ENCODE data around the gene GAL3ST2. TPM values are rescaled to one million over a fixed set of nuclear protein-coding genes. Genes with fewer than 3 reads are reported as not detected.

GAL3ST2 gene
- total and polyA plus RNA-seq, 4 donors: 0.03 to 0.33 (median 0.23) TPM; not detected in 1

GRCh38 chr2:241796610-241797138 is 20.1 kb downstream of the GAL3ST2 start:
- no peak for DNase-seq (ENCODE audit: low spot score)
- H3K4me3 ChIP-seq (ENCODE audit: low read depth in 1 of 3, low read length in 3 of 3): no peak overlapping the region
- no peaks in the 10 kb centered on the region for H3K9me3 ChIP-seq (ENCODE audit: control insufficient read depth in 4 of 4, low read length in 3 of 4)
- H3K36me3 ChIP-seq (ENCODE audit: control insufficient read depth in 4 of 4, insufficient read depth in 3 of 4, low read depth in 1 of 4, low read length in 3 of 4): no peaks in the 10 kb centered on the region
- no peak overlapping the region for H3K27ac ChIP-seq (ENCODE audit: low read depth in 1 of 2, low read length in 2 of 2)
- TF ChIP-seq FOXA2 (IDR thresholded peaks at IDR 0.05) (no peak), JUND (IDR thresholded peaks at IDR 0.05) (no peak), GABPA (IDR thresholded peaks at IDR 0.05 in 1 of 2, conservative IDR thresholded peaks at IDR 0.05 in 1 of 2) (no peak), EGR1 (IDR thresholded peaks at IDR 0.05; ENCODE audit: low read depth in 2 of 2) (no peak), YY1 (IDR thresholded peaks at IDR 0.05) (no peak), REST (IDR thresholded peaks at IDR 0.05) (no peak), RAD21 (IDR thresholded peaks at IDR 0.05) (no peak), ATF3 (IDR thresholded peaks at IDR 0.05) (no peak), HNF4G (IDR thresholded peaks at IDR 0.05) (no peak), SP1 (IDR thresholded peaks at IDR 0.05) (no peak), FOXA1 (IDR thresholded peaks at IDR 0.05) (no peak), NR2F2 (IDR thresholded peaks at IDR 0.05) (no peak), HNF4A (conservative IDR thresholded peaks at IDR 0.05) (no peak), RXRA (IDR thresholded peaks at IDR 0.05) (no peak), TAF1 (conservative IDR thresholded peaks at IDR 0.05) (no peak)
- TF ChIP-seq, protein P1, sequence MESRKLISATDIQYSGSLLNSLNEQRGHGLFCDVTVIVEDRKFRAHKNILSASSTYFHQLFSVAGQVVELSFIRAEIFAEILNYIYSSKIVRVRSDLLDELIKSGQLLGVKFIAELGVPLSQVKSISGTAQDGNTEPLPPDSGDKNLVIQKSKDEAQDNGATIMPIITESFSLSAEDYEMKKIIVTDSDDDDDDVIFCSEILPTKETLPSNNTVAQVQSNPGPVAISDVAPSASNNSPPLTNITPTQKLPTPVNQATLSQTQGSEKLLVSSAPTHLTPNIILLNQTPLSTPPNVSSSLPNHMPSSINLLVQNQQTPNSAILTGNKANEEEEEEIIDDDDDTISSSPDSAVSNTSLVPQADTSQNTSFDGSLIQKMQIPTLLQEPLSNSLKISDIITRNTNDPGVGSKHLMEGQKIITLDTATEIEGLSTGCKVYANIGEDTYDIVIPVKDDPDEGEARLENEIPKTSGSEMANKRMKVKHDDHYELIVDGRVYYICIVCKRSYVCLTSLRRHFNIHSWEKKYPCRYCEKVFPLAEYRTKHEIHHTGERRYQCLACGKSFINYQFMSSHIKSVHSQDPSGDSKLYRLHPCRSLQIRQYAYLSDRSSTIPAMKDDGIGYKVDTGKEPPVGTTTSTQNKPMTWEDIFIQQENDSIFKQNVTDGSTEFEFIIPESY (IDR thresholded peaks at IDR 0.05): no peak
- TF ChIP-seq, protein P2, sequence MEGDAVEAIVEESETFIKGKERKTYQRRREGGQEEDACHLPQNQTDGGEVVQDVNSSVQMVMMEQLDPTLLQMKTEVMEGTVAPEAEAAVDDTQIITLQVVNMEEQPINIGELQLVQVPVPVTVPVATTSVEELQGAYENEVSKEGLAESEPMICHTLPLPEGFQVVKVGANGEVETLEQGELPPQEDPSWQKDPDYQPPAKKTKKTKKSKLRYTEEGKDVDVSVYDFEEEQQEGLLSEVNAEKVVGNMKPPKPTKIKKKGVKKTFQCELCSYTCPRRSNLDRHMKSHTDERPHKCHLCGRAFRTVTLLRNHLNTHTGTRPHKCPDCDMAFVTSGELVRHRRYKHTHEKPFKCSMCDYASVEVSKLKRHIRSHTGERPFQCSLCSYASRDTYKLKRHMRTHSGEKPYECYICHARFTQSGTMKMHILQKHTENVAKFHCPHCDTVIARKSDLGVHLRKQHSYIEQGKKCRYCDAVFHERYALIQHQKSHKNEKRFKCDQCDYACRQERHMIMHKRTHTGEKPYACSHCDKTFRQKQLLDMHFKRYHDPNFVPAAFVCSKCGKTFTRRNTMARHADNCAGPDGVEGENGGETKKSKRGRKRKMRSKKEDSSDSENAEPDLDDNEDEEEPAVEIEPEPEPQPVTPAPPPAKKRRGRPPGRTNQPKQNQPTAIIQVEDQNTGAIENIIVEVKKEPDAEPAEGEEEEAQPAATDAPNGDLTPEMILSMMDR (IDR thresholded peaks at IDR 0.05; ENCODE audit: low read depth, low read length, missing input control): no peak
- TF ChIP-seq, protein P3, sequence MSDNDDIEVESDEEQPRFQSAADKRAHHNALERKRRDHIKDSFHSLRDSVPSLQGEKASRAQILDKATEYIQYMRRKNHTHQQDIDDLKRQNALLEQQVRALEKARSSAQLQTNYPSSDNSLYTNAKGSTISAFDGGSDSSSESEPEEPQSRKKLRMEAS (IDR thresholded peaks at IDR 0.05): no peak
- H3K4me1 ChIP-seq (ENCODE audit: control insufficient read depth in 4 of 4, insufficient read depth in 4 of 4, low read length in 3 of 4): no peaks in the 10 kb centered on the region
- WGBS: 92% methylated on average over 13 of the region's 13 CpGs
- H3K9ac ChIP-seq (ENCODE audit: low read depth in 1 of 2, low read length in 2 of 2): no peak overlapping the region
- H3K27me3 ChIP-seq (ENCODE audit: control insufficient read depth in 4 of 4, insufficient read depth in 4 of 4, low read length in 3 of 4): no peaks in the 10 kb centered on the region
